ENCODE data around the gene APOH. TPM values are rescaled to one million over a fixed set of nuclear protein-coding genes. Genes with fewer than 3 reads are reported as not detected.

Gene APOH
- total and polyA plus RNA-seq, 10 donors: 1.2 TPM; not detected in 9

- DNase-seq: no peak
- H3K27ac ChIP-seq: no peak overlapping the region
- TF ChIP-seq, protein P1, sequence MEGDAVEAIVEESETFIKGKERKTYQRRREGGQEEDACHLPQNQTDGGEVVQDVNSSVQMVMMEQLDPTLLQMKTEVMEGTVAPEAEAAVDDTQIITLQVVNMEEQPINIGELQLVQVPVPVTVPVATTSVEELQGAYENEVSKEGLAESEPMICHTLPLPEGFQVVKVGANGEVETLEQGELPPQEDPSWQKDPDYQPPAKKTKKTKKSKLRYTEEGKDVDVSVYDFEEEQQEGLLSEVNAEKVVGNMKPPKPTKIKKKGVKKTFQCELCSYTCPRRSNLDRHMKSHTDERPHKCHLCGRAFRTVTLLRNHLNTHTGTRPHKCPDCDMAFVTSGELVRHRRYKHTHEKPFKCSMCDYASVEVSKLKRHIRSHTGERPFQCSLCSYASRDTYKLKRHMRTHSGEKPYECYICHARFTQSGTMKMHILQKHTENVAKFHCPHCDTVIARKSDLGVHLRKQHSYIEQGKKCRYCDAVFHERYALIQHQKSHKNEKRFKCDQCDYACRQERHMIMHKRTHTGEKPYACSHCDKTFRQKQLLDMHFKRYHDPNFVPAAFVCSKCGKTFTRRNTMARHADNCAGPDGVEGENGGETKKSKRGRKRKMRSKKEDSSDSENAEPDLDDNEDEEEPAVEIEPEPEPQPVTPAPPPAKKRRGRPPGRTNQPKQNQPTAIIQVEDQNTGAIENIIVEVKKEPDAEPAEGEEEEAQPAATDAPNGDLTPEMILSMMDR (IDR thresholded peaks at IDR 0.05 in 8 of 11, conservative IDR thresholded peaks at IDR 0.05 in 3 of 11): no peak
- TF ChIP-seq POLR2AphosphoS5 (IDR thresholded peaks at IDR 0.05) (no peak), POLR2A (IDR thresholded peaks at IDR 0.05) (no peak)
- H3K36me3 ChIP-seq: no peaks in the 10 kb centered on the region
- intact Hi-C loops (cut with DNase I; ENCODE audit: low total_unique reads): no loop called here
- H3K4me3 ChIP-seq: no peak overlapping the region
- no peaks in the 10 kb centered on the region for H3K27me3 ChIP-seq (replicated peaks in 1 of 7)
- H3K4me1 ChIP-seq: no peaks in the 10 kb centered on the region
- H3K9me3 ChIP-seq: peaks cover 0 to 9% (median 0%) of the 10 kb centered on the region in 8 donors
Observed at GRCh38 chr17:66273586-66273848, 44.3 kb upstream of the APOH start.

GRCh38 chr17:66272811-66273585 is 43.8 kb upstream of the APOH start:
- H3K27me3 ChIP-seq (replicated peaks in 1 of 7): no peaks in the 10 kb centered on the region
- TF ChIP-seq POLR2A (IDR thresholded peaks at IDR 0.05): no peak
- no peak for TF ChIP-seq POLR2AphosphoS5 (IDR thresholded peaks at IDR 0.05)
- TF ChIP-seq, protein P1 (IDR thresholded peaks at IDR 0.05 in 8 of 11, conservative IDR thresholded peaks at IDR 0.05 in 3 of 11): no peak
- intact Hi-C loops (cut with DNase I; ENCODE audit: low total_unique reads): no loop called here
- peaks cover 0 to 9% (median 0%) of the 10 kb centered on the region in 8 donors for H3K9me3 ChIP-seq
- H3K36me3 ChIP-seq: no peaks in the 10 kb centered on the region
- no peak overlapping the region for H3K27ac ChIP-seq
- 70 to 85% (median 76%) methylated on average over 5 of the region's 5 CpGs for WGBS, 5 donors
- no peak for DNase-seq
- no peak overlapping the region for H3K4me3 ChIP-seq
- H3K4me1 ChIP-seq: no peaks in the 10 kb centered on the region

- Histone ChIP-seq H3K4me3 (no peak overlapping the region), H3K36me3 (no peaks in the 10 kb centered on the region), H3K27ac (no peak overlapping the region), H3K27me3 (replicated peaks in 1 of 7) (no peaks in the 10 kb centered on the region), H3K9me3 (peaks cover 0 to 9% (median 0%) of the 10 kb centered on the region in 8 donors), H3K4me1 (no peaks in the 10 kb centered on the region)
- WGBS, 5 donors: 89 to 98% (median 91%) methylated on average over 3 of the region's 3 CpGs
- intact Hi-C loops (cut with DNase I; ENCODE audit: low total_unique reads): no loop called here
- TF ChIP-seq POLR2AphosphoS5 (IDR thresholded peaks at IDR 0.05) (no peak), POLR2A (IDR thresholded peaks at IDR 0.05) (no peak)
- TF ChIP-seq, protein P1 (IDR thresholded peaks at IDR 0.05 in 8 of 11, conservative IDR thresholded peaks at IDR 0.05 in 3 of 11): no peak
- DNase-seq: no peak
Observed at GRCh38 chr17:66271512-66271911, 42.3 kb upstream of the APOH start.

GRCh38 chr17:66270106-66270505 is 40.9 kb upstream of the APOH start:
- Histone ChIP-seq H3K27me3 (replicated peaks in 1 of 7) (no peaks in the 10 kb centered on the region), H3K4me3 (no peak overlapping the region), H3K27ac (no peak overlapping the region), H3K4me1 (no peaks in the 10 kb centered on the region), H3K9me3 (peaks cover 0 to 9% (median 0%) of the 10 kb centered on the region in 8 donors), H3K36me3 (no peaks in the 10 kb centered on the region)
- DNase-seq: no peak
- 85 to 93% (median 90%) methylated on average over 2 of the region's 2 CpGs for WGBS, 5 donors
- intact Hi-C loops (cut with DNase I; ENCODE audit: low total_unique reads): no loop called here
- no peak for TF ChIP-seq POLR2AphosphoS5 (IDR thresholded peaks at IDR 0.05)
- TF ChIP-seq, protein P1 (IDR thresholded peaks at IDR 0.05 in 8 of 11, conservative IDR thresholded peaks at IDR 0.05 in 3 of 11): no peak
- TF ChIP-seq POLR2A (IDR thresholded peaks at IDR 0.05): no peak

All from spleen (tissue), 11 donors.